HG02840 (cell line): ENCODE results near the gene VILL.

Experiments
- ATAC-seq: cut with Tn5 transposase; IDR thresholded peaks from one replicate; pipeline ENCODE4 v1.9.1; 2021; ENCODE audit warnings: mild to moderate bottlenecking, moderate library complexity, moderate number of reproducible peaks; ENCODE audit not compliant: unreplicated experiment, low FRiP score

VILL gene

GRCh38 chr3:37997791-37998370, 7.3 kb downstream of the VILL start:
- no peak for ATAC-seq

- no peak for ATAC-seq
Measured at GRCh38 chr3:37999836-38000235, 9.2 kb downstream of the VILL start.

GRCh38 chr3:38000242-38000916, 9.8 kb downstream of the VILL start:
- ATAC-seq, result no peak

GRCh38 chr3:38000965-38001455, 10.4 kb downstream of the VILL start:
- no peak for ATAC-seq

GRCh38 chr3:38001456-38002081, 11.0 kb downstream of the VILL start:
- no peak for ATAC-seq

- no peak for ATAC-seq
Measured at GRCh38 chr3:38002291-38002876, 11.8 kb downstream of the VILL start.

GRCh38 chr3:38002940-38003339, 12.4 kb downstream of the VILL start:
- ATAC-seq, result no peak

- ATAC-seq, result no peak
Measured at GRCh38 chr3:38003371-38003816, 12.8 kb downstream of the VILL start.

- no peak for ATAC-seq
Measured at GRCh38 chr3:38003817-38004414, 13.3 kb downstream of the VILL start.

- no peak for ATAC-seq
Measured at GRCh38 chr3:38004415-38005075, 14.0 kb downstream of the VILL start.

GRCh38 chr3:38005076-38006020, 14.8 kb downstream of the VILL start:
- ATAC-seq, result no peak

GRCh38 chr3:38006031-38006430, 15.4 kb downstream of the VILL start:
- ATAC-seq, result no peak

GRCh38 chr3:38006445-38006995, 15.9 kb downstream of the VILL start:
- ATAC-seq, result no peak

GRCh38 chr3:38007754-38008090, 17.1 kb downstream of the VILL start:
- ATAC-seq, result no peak

GRCh38 chr3:38008191-38008701, 17.7 kb downstream of the VILL start:
- no peak for ATAC-seq

GRCh38 chr3:38008971-38009580, 18.5 kb downstream of the VILL start:
- ATAC-seq, result no peak

GRCh38 chr3:38009807-38010591, 19.4 kb downstream of the VILL start:
- no peak for ATAC-seq

GRCh38 chr3:38011111-38011510, 20.5 kb downstream of the VILL start:
- no peak for ATAC-seq
